Astrocyte (in vitro differentiated cells and primary cell): Measurements from ENCODE around the gene CA4. TPM values are rescaled to one million over a fixed set of nuclear protein-coding genes. Genes with fewer than 3 reads are reported as not detected.
"Not testable (repeated sequence)": the region's sequence is repeated elsewhere in the genome, so short reads cannot be mapped to it uniquely, and the experiment has no call there.

Source experiments
- DNase-seq: peaks from one replicate; pipeline ENCODE4 v3.0.0-alpha.2; 2010; ENCODE audit warnings: low read depth
- FAIRE-seq: peaks from 2 replicates; lab custom pipeline; 2011; peaks lifted over from hg19 to GRCh38; lab: Jason Lieb, UNC
- H2AFZ ChIP-seq: 2 replicates; pipeline ENCODE4 v1.6.0; 2012; ENCODE audit warnings: low read depth, low read length, inconsistent platforms
- H3K27ac ChIP-seq: 2 replicates; pipeline ENCODE4 v1.5.1; 2011; ENCODE audit warnings: low read depth, low read length, inconsistent platforms
- H3K27me3 ChIP-seq: 2 replicates; pipeline ENCODE4 v1.6.0; 2011; ENCODE audit warnings: low read length, inconsistent platforms; ENCODE audit not compliant: insufficient read depth
- H3K36me3 ChIP-seq: 2 replicates; pipeline ENCODE4 v1.5.1; 2011; ENCODE audit warnings: low read length, inconsistent platforms; ENCODE audit not compliant: insufficient read depth
- H3K4me1 ChIP-seq: 2 replicates; pipeline ENCODE4 v1.5.1; 2011; ENCODE audit warnings: low read length, inconsistent platforms; ENCODE audit not compliant: insufficient read depth
- H3K4me2 ChIP-seq: 2 replicates; pipeline ENCODE4 v1.6.0; 2012; ENCODE audit warnings: low read length, inconsistent platforms
- H3K4me3 ChIP-seq: 2 replicates; pipeline ENCODE4 v1.5.1; 2011; ENCODE audit warnings: low read depth, mild to moderate bottlenecking, low read length, inconsistent platforms; ENCODE audit not compliant: insufficient read depth
- H3K79me2 ChIP-seq: 2 replicates; pipeline ENCODE4 v1.6.0; 2012; ENCODE audit warnings: mild to moderate bottlenecking, low read length, inconsistent platforms; ENCODE audit not compliant: insufficient read depth
- H3K9ac ChIP-seq: 2 replicates; pipeline ENCODE4 v1.6.0; 2012; ENCODE audit warnings: mild to moderate bottlenecking, low read length, inconsistent platforms
- H3K9me3 ChIP-seq: 2 replicates; pipeline ENCODE4 v1.5.1; 2012; ENCODE audit warnings: low read depth, mild to moderate bottlenecking, low read length, inconsistent platforms; ENCODE audit not compliant: insufficient read depth
- H4K20me1 ChIP-seq: 2 replicates; pipeline ENCODE4 v1.6.0; 2012; ENCODE audit warnings: low read length, inconsistent platforms; ENCODE audit not compliant: insufficient read depth
- H3K27ac Mint-ChIP-seq: one replicate; pipeline ENCODE4 v1.8.0; 2021; ENCODE audit warnings: mild to moderate bottlenecking, mixed read lengths; ENCODE audit not compliant: unreplicated experiment
- H3K27me3 Mint-ChIP-seq: one replicate; pipeline ENCODE4 v1.8.0; 2021; ENCODE audit warnings: low read depth, mixed read lengths; ENCODE audit not compliant: unreplicated experiment
- H3K36me3 Mint-ChIP-seq: one replicate; pipeline ENCODE4 v1.8.0; 2021; ENCODE audit warnings: low read depth, mixed read lengths; ENCODE audit not compliant: unreplicated experiment
- H3K4me1 Mint-ChIP-seq: one replicate; pipeline ENCODE4 v1.8.0; 2021; ENCODE audit warnings: low read depth, mixed read lengths; ENCODE audit not compliant: unreplicated experiment
- H3K4me3 Mint-ChIP-seq: one replicate; pipeline ENCODE4 v1.8.0; 2021; ENCODE audit warnings: mild to moderate bottlenecking, moderate library complexity, mixed read lengths; ENCODE audit not compliant: unreplicated experiment
- H3K9me3 Mint-ChIP-seq: one replicate; pipeline ENCODE4 v1.8.0; 2021; ENCODE audit warnings: mild to moderate bottlenecking, mixed read lengths; ENCODE audit not compliant: unreplicated experiment
- CTCF ChIP-seq: IDR thresholded peaks from 2 replicates; pipeline ENCODE4 v1.5.1; 2011; ENCODE audit warnings: low read depth, mild to moderate bottlenecking, inconsistent platforms, low read length, moderate library complexity; ENCODE audit not compliant: insufficient read depth
- EZH2 ChIP-seq: IDR thresholded peaks from 2 replicates; pipeline ENCODE4 v1.6.1; 2012; ENCODE audit warnings: mild to moderate bottlenecking, low read length, inconsistent platforms; ENCODE audit not compliant: insufficient read depth
- total RNA-seq: library from RNA; stranded (reverse); gene quantifications from 2 replicates; pipeline ENCODE4 v1.2.1, GENCODE V29; 2021

The CA4 gene
- total RNA-seq, 1 donor from 2014 or later, result not detected

- H3K4me3 Mint-ChIP-seq, result no peak overlapping the region
- Histone ChIP-seq H2AFZ (no peak overlapping the region), H3K27ac (no peak overlapping the region), H3K4me2 (no peak overlapping the region), H3K9me3 (no peaks in the 10 kb centered on the region), H4K20me1 (no peaks in the 10 kb centered on the region), H3K79me2 (no peaks in the 10 kb centered on the region), H3K4me3 (no peak overlapping the region), H3K4me1 (no peaks in the 10 kb centered on the region), H3K36me3 (peaks cover 16% of the 10 kb centered on the region), H3K9ac (no peak overlapping the region), H3K27me3 (no peaks in the 10 kb centered on the region)
- no peak overlapping the region for H3K27ac Mint-ChIP-seq
- H3K27me3 Mint-ChIP-seq, result no peaks in the 10 kb centered on the region
- DNase-seq (no peak), FAIRE-seq (no peak)
- H3K9me3 Mint-ChIP-seq, result no peaks in the 10 kb centered on the region
- H3K4me1 Mint-ChIP-seq, result no peaks in the 10 kb centered on the region
- TF ChIP-seq EZH2, result no peak
- no peak for TF ChIP-seq CTCF
- H3K36me3 Mint-ChIP-seq, result peaks cover 10% of the 10 kb centered on the region
Measured at GRCh38 chr17:60188759-60189158, 39.0 kb downstream of the CA4 start.

- not testable (repeated sequence) for H3K27me3 ChIP-seq, H2AFZ ChIP-seq, H3K79me2 ChIP-seq, H3K9me3 ChIP-seq, H3K4me2 ChIP-seq, H3K27me3 Mint-ChIP-seq, H3K4me3 Mint-ChIP-seq, H3K27ac ChIP-seq, H3K4me3 ChIP-seq, H3K9me3 Mint-ChIP-seq, DNase-seq, H3K4me1 ChIP-seq, H3K9ac ChIP-seq, FAIRE-seq, H3K4me1 Mint-ChIP-seq, H3K27ac Mint-ChIP-seq, H4K20me1 ChIP-seq
- peaks cover 12% of the 10 kb centered on the region for H3K36me3 Mint-ChIP-seq
- H3K36me3 ChIP-seq, result peaks cover 12% of the 10 kb centered on the region
Measured at GRCh38 chr17:60190032-60190431, 40.3 kb downstream of the CA4 start.

- H3K9ac ChIP-seq, FAIRE-seq, H3K27me3 Mint-ChIP-seq, H3K27me3 ChIP-seq, H3K27ac ChIP-seq, H3K4me1 Mint-ChIP-seq, H3K9me3 ChIP-seq, H3K4me3 ChIP-seq, H4K20me1 ChIP-seq, H3K4me1 ChIP-seq, H3K27ac Mint-ChIP-seq, DNase-seq, H3K4me3 Mint-ChIP-seq, H2AFZ ChIP-seq, H3K79me2 ChIP-seq, H3K9me3 Mint-ChIP-seq, H3K4me2 ChIP-seq: not testable (repeated sequence)
- H3K36me3 Mint-ChIP-seq, result peaks cover 15% of the 10 kb centered on the region
- H3K36me3 ChIP-seq, result peaks cover 16% of the 10 kb centered on the region
Measured at GRCh38 chr17:60193032-60193431, 43.3 kb downstream of the CA4 start.

- TF ChIP-seq CTCF (no peak), EZH2 (no peak)
- no peak overlapping the region for H3K4me2 ChIP-seq
- Mint-ChIP-seq H3K9me3 (no peaks in the 10 kb centered on the region), H3K27ac (no peak overlapping the region), H3K4me1 (no peaks in the 10 kb centered on the region), H3K36me3 (peaks cover 15% of the 10 kb centered on the region), H3K27me3 (no peaks in the 10 kb centered on the region), H3K4me3 (no peak overlapping the region)
- no peak overlapping the region for H3K27ac ChIP-seq
- H3K27me3 ChIP-seq, result no peaks in the 10 kb centered on the region
- no peaks in the 10 kb centered on the region for H4K20me1 ChIP-seq
- H3K36me3 ChIP-seq, result peaks cover 20% of the 10 kb centered on the region
- no peak overlapping the region for H2AFZ ChIP-seq
- no peaks in the 10 kb centered on the region for H3K4me1 ChIP-seq
- H3K9ac ChIP-seq, result no peak overlapping the region
- no peaks in the 10 kb centered on the region for H3K9me3 ChIP-seq
- no peaks in the 10 kb centered on the region for H3K79me2 ChIP-seq
- FAIRE-seq (no peak), DNase-seq (no peak)
- no peak overlapping the region for H3K4me3 ChIP-seq
Measured at GRCh38 chr17:60193482-60193881, 43.7 kb downstream of the CA4 start.

- H3K4me3 Mint-ChIP-seq, H3K27ac ChIP-seq, H3K4me1 Mint-ChIP-seq, H4K20me1 ChIP-seq, FAIRE-seq, H3K4me2 ChIP-seq, H2AFZ ChIP-seq, H3K4me3 ChIP-seq, H3K9me3 Mint-ChIP-seq, H3K9ac ChIP-seq, H3K79me2 ChIP-seq, H3K27me3 Mint-ChIP-seq, DNase-seq, H3K27ac Mint-ChIP-seq, H3K27me3 ChIP-seq, H3K9me3 ChIP-seq, H3K4me1 ChIP-seq: not testable (repeated sequence)
- peaks cover 15% of the 10 kb centered on the region for H3K36me3 Mint-ChIP-seq
- peaks cover 21% of the 10 kb centered on the region for H3K36me3 ChIP-seq
Measured at GRCh38 chr17:60194141-60194540, 44.4 kb downstream of the CA4 start.
